C4-2B (cell line): ENCODE data around the gene METTL24.

ENCODE experiments used
- H3K27ac ChIP-seq: fragments of 450-650 bp; 2 replicates; pipeline ENCODE4 v1.5.1; 2017
- CTCF ChIP-seq: fragments of 450-650 bp; conservative IDR thresholded peaks from 2 replicates; pipeline ENCODE4 v1.5.1; 2017; ENCODE audit warnings: mild to moderate bottlenecking
- ZFX ChIP-seq: fragments of 450-650 bp; IDR thresholded peaks from 2 replicates; pipeline ENCODE4 v1.6.1; 2017

METTL24 gene

GRCh38 chr6:110326057-110326456 is 32.1 kb downstream of the METTL24 start:
- TF ChIP-seq CTCF = no peak
- TF ChIP-seq ZFX = no peak
- no peak overlapping the region for H3K27ac ChIP-seq

- TF ChIP-seq ZFX (peak; percentile 43; the same call in 1 of the 2 replicates), CTCF (no peak)
These were observed 33.0 kb downstream of the METTL24 start for GRCh38 chr6:110325197-110325596.

GRCh38 chr6:110324548-110324947 is 33.6 kb downstream of the METTL24 start:
- no peak overlapping the region for H3K27ac ChIP-seq
- no peak for TF ChIP-seq CTCF
- TF ChIP-seq ZFX = no peak

More at GRCh38 chr6:110325197-110325596, 33.0 kb downstream of the METTL24 start:
- peak overlapping the region; percentile 24; the same call in 1 of the 2 replicates for H3K27ac ChIP-seq

DNA sequence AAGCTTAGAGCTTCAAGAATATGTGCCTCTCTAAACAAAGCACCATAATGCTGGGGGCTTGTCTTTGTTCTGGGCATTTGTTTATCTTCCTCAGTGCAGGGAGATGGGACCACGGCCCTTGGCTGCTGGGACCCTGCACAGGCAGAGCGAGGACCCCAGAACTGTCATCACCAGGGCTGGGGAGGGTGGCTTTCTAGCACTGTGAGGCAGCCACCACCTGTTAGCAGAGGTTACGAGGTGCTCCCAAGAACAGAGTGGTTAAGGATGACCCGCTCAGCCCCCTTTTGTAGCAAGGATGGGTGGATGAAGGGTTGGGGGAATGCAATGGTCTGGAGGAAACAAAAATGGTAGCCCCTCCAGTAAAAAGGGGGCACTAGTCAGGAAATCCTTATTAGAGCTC is 34.9 kb downstream of the METTL24 start:
- H3K27ac ChIP-seq = no peak overlapping the region

GRCh38 chr6:110322874-110323242 is 35.3 kb downstream of the METTL24 start:
- no peak for TF ChIP-seq CTCF
- no peak for TF ChIP-seq ZFX
- H3K27ac ChIP-seq = no peak overlapping the region

More for the DNA sequence above, 34.9 kb downstream of the METTL24 start:
- TF ChIP-seq CTCF (no peak), ZFX (no peak)

DNA sequence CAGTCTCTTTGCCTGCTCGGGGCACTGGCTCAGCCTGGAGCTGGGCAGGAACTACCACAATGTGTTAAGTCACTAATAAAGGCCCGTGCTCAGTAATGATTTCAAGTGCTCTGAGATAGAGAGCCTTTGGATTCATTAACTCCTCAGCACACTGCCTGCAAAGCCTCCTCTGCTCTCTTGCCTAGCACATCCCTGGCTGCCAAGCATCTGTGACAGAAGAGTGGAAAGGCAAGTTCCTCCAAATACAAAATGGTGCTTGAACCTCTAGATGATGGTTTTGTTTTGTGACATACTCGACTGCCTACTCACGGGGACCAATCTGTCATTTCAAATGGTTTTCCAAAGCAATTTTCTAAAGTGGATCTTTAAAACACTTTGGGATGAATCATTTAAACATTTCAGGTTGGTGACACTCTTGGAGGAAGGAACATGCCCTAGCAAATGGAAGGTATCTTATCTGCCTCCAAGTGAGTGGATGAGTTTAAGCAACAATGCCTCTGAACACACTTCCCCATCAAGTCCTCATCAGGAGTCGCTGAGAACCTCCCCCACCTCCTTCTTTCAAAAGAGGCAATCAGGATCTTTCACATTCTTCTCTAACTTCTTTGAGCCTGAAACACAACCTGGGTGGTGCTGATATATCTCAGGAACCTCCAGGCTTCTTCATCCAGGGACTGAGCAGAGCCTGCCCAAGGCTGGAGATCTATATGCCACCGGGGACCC is 35.8 kb downstream of the METTL24 start:
- no peak overlapping the region for H3K27ac ChIP-seq
- TF ChIP-seq ZFX (no peak), CTCF (no peak)

DNA sequence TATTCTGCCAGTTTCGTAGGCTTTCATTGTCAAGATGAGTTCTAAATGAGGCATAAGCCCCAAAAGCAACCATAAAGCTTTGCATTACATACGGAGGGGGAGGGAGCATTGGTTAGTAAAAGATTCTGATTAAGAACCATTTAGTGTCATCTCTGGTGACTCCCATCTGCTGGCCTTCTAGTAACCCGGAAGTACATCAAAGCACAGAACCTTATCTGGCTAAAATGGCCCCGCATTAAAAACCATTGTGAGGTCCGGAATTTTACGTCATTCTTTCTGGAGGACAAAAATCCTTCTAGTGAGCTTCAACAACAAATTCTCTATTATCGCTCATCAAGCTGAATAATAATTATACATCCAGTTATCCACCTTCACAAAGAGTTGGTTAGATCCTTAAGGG is 37.8 kb downstream of the METTL24 start:
- H3K27ac ChIP-seq = no peak overlapping the region
- TF ChIP-seq ZFX (no peak), CTCF (no peak)
